ENCODE results near the gene ZBTB7A. TPM values are rescaled to one million over a fixed set of nuclear protein-coding genes. Genes with fewer than 3 reads are reported as not detected.
A peak's percentile ranks its signal among the peaks of the same experiment; 100 is the strongest.

The ZBTB7A gene
- total and polyA plus RNA-seq, 2 donors (not counting 1 experiment from before 2014, with no cell fraction given) = 4.9 to 17.7 TPM

DNA sequence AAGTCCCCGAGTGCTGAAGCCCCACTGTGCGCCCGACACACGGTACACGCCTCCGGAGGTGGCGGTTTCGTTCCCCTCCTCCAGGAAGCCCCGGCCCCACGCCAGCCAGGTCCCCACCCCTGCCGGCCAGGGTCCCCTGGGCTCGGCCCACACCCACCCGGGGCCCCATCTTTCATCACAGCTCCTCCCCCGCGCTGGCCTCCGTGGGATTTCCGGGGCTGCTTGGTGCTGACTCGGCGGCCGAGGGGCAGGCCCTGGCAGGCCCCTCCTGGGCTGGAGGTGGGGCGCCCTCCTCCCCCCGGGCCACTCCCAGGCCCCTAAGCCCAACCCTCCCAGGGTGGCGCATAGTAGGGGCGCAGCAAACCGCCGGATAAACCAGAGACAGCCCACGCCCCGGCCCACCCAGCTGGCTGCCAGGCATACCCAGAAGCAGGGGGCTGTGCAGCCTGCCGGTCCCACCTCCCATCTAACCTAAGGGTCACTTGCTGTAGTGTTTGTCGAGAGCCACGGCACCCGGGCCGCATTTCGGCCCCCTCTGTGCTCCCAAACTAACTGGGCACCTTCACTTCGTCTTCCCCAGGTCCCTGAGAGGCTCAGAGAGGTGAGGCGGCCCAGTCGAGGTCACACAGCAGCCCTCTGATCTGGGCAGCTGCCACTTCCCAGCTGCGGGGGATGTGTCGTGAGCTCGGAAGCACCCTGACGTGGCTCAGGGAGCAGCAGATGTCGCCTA lies 6.6 kb downstream of the ZBTB7A start:
- H3K4me3 ChIP-seq (replicated peaks in 1 of 4; ENCODE audit: control extremely low read depth in 1 of 4, insufficient read depth in 1 of 4, low read depth in 3 of 4, low read length in 4 of 4) = peak overlapping the region in 1 of 4 experiments; percentile 45
- H3K27me3 ChIP-seq (ENCODE audit: control insufficient read depth, insufficient read depth, low read length) = no peaks in the 10 kb centered on the region
- H4K20me1 ChIP-seq (ENCODE audit: control insufficient read depth, extremely low read depth, insufficient read depth, low read length) = no peaks in the 10 kb centered on the region
- H3K36me3 ChIP-seq (ENCODE audit: control insufficient read depth, insufficient read depth, low read length) = peaks cover 10% of the 10 kb centered on the region
- peaks cover 96% of the 10 kb centered on the region for H3K79me2 ChIP-seq (ENCODE audit: control insufficient read depth, insufficient read depth, low read length)
- peaks cover 52% of the 10 kb centered on the region for H3K4me1 ChIP-seq (ENCODE audit: control insufficient read depth, extremely low read depth, insufficient read depth, low read length)
- no peaks in the 10 kb centered on the region for H3K9me3 ChIP-seq (ENCODE audit: control insufficient read depth, insufficient read depth, low read depth, low read length)
- peak overlapping the region; percentile 75 for H3K9ac ChIP-seq (ENCODE audit: insufficient read depth, low read length)
- TF ChIP-seq EZH2 (IDR thresholded peaks at IDR 0.05; ENCODE audit: low read length, missing control alignments) (no peak), CTCF (conservative IDR thresholded peaks at IDR 0.05 in 1 of 2, IDR thresholded peaks at IDR 0.05 in 1 of 2; ENCODE audit: low read depth in 1 of 2, low read length in 2 of 2) (no peak)
- H3K4me2 ChIP-seq (ENCODE audit: extremely low read depth, insufficient read depth, low read length) = peak overlapping the region; percentile 13
- peak overlapping the region; percentile 93 for H3K27ac ChIP-seq (ENCODE audit: insufficient read depth, low read length)
- H2AFZ ChIP-seq (ENCODE audit: low read length) = no peak overlapping the region
- DNase-seq (ENCODE audit: low read depth in 2 of 2) = no peak

DNA sequence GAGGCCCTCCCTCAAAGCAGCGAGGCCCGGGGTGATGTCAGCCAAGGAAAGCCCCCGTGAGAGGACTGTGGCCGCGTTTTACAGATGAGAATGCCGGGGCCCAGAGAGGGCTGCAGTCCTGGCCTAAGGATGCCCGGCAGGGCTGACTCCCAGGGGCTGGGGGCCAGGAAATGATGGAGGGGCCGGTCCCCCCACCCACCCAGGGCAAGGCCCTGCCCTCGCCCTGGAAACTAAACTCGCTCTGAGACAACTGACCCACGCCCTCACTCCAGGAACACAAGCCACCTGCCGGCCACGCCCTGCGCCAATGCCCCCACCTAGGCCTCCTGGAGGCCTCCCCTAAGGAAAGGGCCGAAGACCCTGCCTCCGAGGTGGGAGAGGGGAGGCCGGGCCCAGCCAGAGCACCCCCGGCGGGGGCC lies 7.2 kb downstream of the ZBTB7A start:
- Histone ChIP-seq H4K20me1 (ENCODE audit: control insufficient read depth, extremely low read depth, insufficient read depth, low read length) (no peaks in the 10 kb centered on the region), H3K9me3 (ENCODE audit: control insufficient read depth, insufficient read depth, low read depth, low read length) (no peaks in the 10 kb centered on the region), H3K27me3 (ENCODE audit: control insufficient read depth, insufficient read depth, low read length) (no peaks in the 10 kb centered on the region), H3K79me2 (ENCODE audit: control insufficient read depth, insufficient read depth, low read length) (peaks cover 96% of the 10 kb centered on the region), H3K27ac (ENCODE audit: insufficient read depth, low read length) (peak overlapping the region; percentile 93), H3K9ac (ENCODE audit: insufficient read depth, low read length) (peak overlapping the region; percentile 75), H3K4me1 (ENCODE audit: control insufficient read depth, extremely low read depth, insufficient read depth, low read length) (peaks cover 52% of the 10 kb centered on the region), H3K36me3 (ENCODE audit: control insufficient read depth, insufficient read depth, low read length) (peaks cover 14% of the 10 kb centered on the region), H2AFZ (ENCODE audit: low read length) (no peak overlapping the region), H3K4me2 (ENCODE audit: extremely low read depth, insufficient read depth, low read length) (peak overlapping the region; percentile 54), H3K4me3 (replicated peaks in 1 of 4; ENCODE audit: control extremely low read depth in 1 of 4, insufficient read depth in 1 of 4, low read depth in 3 of 4, low read length in 4 of 4) (peak overlapping the region in 3 of 4 experiments; percentile 4 to 45 (median 19))
- DNase-seq (ENCODE audit: low read depth in 2 of 2) = no peak
- TF ChIP-seq CTCF (conservative IDR thresholded peaks at IDR 0.05 in 1 of 2, IDR thresholded peaks at IDR 0.05 in 1 of 2; ENCODE audit: low read depth in 1 of 2, low read length in 2 of 2) (no peak), EZH2 (IDR thresholded peaks at IDR 0.05; ENCODE audit: low read length, missing control alignments) (no peak)

- peak overlapping the region in 3 of 4 experiments; percentile 9 to 45 (median 19) for H3K4me3 ChIP-seq (replicated peaks in 1 of 4; ENCODE audit: control extremely low read depth in 1 of 4, insufficient read depth in 1 of 4, low read depth in 3 of 4, low read length in 4 of 4)
- TF ChIP-seq EZH2 (IDR thresholded peaks at IDR 0.05; ENCODE audit: low read length, missing control alignments) (no peak), CTCF (conservative IDR thresholded peaks at IDR 0.05 in 1 of 2, IDR thresholded peaks at IDR 0.05 in 1 of 2; ENCODE audit: low read depth in 1 of 2, low read length in 2 of 2) (no peak)
- H2AFZ ChIP-seq (ENCODE audit: low read length) = no peak overlapping the region
- H3K9ac ChIP-seq (ENCODE audit: insufficient read depth, low read length) = peak overlapping the region; percentile 75
- peak overlapping the region; percentile 93 for H3K27ac ChIP-seq (ENCODE audit: insufficient read depth, low read length)
- no peaks in the 10 kb centered on the region for H4K20me1 ChIP-seq (ENCODE audit: control insufficient read depth, extremely low read depth, insufficient read depth, low read length)
- H3K4me2 ChIP-seq (ENCODE audit: extremely low read depth, insufficient read depth, low read length) = peak overlapping the region; percentile 54
- peaks cover 52% of the 10 kb centered on the region for H3K4me1 ChIP-seq (ENCODE audit: control insufficient read depth, extremely low read depth, insufficient read depth, low read length)
- no peaks in the 10 kb centered on the region for H3K9me3 ChIP-seq (ENCODE audit: control insufficient read depth, insufficient read depth, low read depth, low read length)
- peaks cover 17% of the 10 kb centered on the region for H3K36me3 ChIP-seq (ENCODE audit: control insufficient read depth, insufficient read depth, low read length)
- no peaks in the 10 kb centered on the region for H3K27me3 ChIP-seq (ENCODE audit: control insufficient read depth, insufficient read depth, low read length)
- H3K79me2 ChIP-seq (ENCODE audit: control insufficient read depth, insufficient read depth, low read length) = peaks cover 94% of the 10 kb centered on the region
- DNase-seq (ENCODE audit: low read depth in 2 of 2) = no peak
Measured at GRCh38 chr19:4058693-4059452, 7.8 kb downstream of the ZBTB7A start.

Data from fibroblast of lung (primary cell).